H1 (cell line): ENCODE data around the gene PGAM4. TPM values are rescaled to one million over a fixed set of nuclear protein-coding genes. Genes with fewer than 3 reads are reported as not detected.

ENCODE experiments used
- CTCF ChIA-PET: fragments of 300-600 bp; sonication (Branson Sonifier 250); formaldehyde crosslinking; loops from one replicate; lab custom pipeline; 2021; ENCODE audit not compliant: partially characterized antibody; lab: Charles Lee
- POLR2A ChIA-PET: fragments of 300-600 bp; sonication (Branson Sonifier 250); formaldehyde crosslinking; loops from one replicate; lab custom pipeline; 2021; ENCODE audit warnings: inconsistent platforms; ENCODE audit not compliant: partially characterized antibody; lab: Charles Lee
- DNase-seq, 2 experiments: peaks; one replicate each; pipeline versions ENCODE4 v3.0.0 to v3.0.0-alpha.2; 2010 to 2022; ENCODE audit warnings: low spot score in 2 of 2, low read depth in 1 of 2, mixed read lengths in 1 of 2
- FAIRE-seq: peaks from 2 replicates; lab custom pipeline; 2011; peaks lifted over from hg19 to GRCh38; lab: Jason Lieb, UNC
- H2AFZ ChIP-seq: 2 replicates; pipeline ENCODE4 v1.8.1; 2012; ENCODE audit warnings: low read length, inconsistent platforms
- H2AK5ac ChIP-seq: 2 replicates; pipeline ENCODE4 v1.6.1; 2013; ENCODE audit warnings: low read depth, low read length
- H2BK120ac ChIP-seq: replicated peaks from 2 replicates; pipeline ENCODE3; 2013; ENCODE audit warnings: low read depth, low read length, inconsistent platforms
- H2BK12ac ChIP-seq: 2 replicates; pipeline ENCODE4 v1.6.1; 2013; ENCODE audit warnings: low read depth, low read length
- H2BK15ac ChIP-seq: 2 replicates; pipeline ENCODE4 v1.6.1; 2013; ENCODE audit warnings: low read length
- H2BK20ac ChIP-seq: 2 replicates; pipeline ENCODE4 v1.6.1; 2013; ENCODE audit warnings: low read length
- H2BK5ac ChIP-seq: 2 replicates; pipeline ENCODE4 v1.6.1; 2013; ENCODE audit warnings: low read depth, low read length
- H3K14ac ChIP-seq: 2 replicates; pipeline ENCODE4 v1.6.1; 2013; ENCODE audit warnings: inconsistent platforms; ENCODE audit not compliant: insufficient read length
- H3K18ac ChIP-seq: 2 replicates; pipeline ENCODE4 v1.6.1; 2013; ENCODE audit warnings: low read length; ENCODE audit errors: extremely low read depth
- H3K23ac ChIP-seq: 2 replicates; pipeline ENCODE4 v1.6.1; 2013; ENCODE audit warnings: inconsistent platforms; ENCODE audit not compliant: insufficient read length
- H3K23me2 ChIP-seq: 2 replicates; pipeline ENCODE4 v1.6.1; 2013; ENCODE audit warnings: low read depth, low read length
- H3K27ac ChIP-seq: 2 replicates; pipeline ENCODE4 v1.6.1; 2011; ENCODE audit warnings: low read depth, low read length, inconsistent platforms
- H3K27me3 ChIP-seq, 4 experiments: replicated peaks in 1 of 4; 1 replicate in 1 of 4; 2 replicates in 3 of 4; pipeline versions ENCODE4 v1.6.1 to v1.8.1; 2011 to 2013; ENCODE audit warnings: low read length in 3 of 4, mild to moderate bottlenecking in 3 of 4, inconsistent platforms in 2 of 4, mixed read lengths in 2 of 4, moderate library complexity in 1 of 4; ENCODE audit not compliant: control insufficient read depth in 3 of 4, insufficient read depth in 3 of 4; ENCODE audit errors: extremely low read depth in 1 of 4
- H3K36me3 ChIP-seq, 4 experiments: 2 replicates each; pipeline versions ENCODE4 v1.6.1 to v1.8.1; 2011 to 2013; ENCODE audit warnings: mild to moderate bottlenecking in 4 of 4, low read length in 3 of 4, moderate library complexity in 2 of 4, control low read depth in 1 of 4, inconsistent platforms in 1 of 4; ENCODE audit not compliant: insufficient read depth in 4 of 4, control insufficient read depth in 2 of 4
- H3K4ac ChIP-seq: replicated peaks from 2 replicates; pipeline ENCODE3; 2013; ENCODE audit warnings: low read length, low read depth, mixed read lengths, inconsistent platforms; ENCODE audit not compliant: insufficient read length
- H3K4me1 ChIP-seq, 4 experiments: replicated peaks in 1 of 4; 1 replicate in 1 of 4; 2 replicates in 3 of 4; pipeline versions ENCODE4 v1.6.1 to v1.8.1; 2011 to 2013; ENCODE audit warnings: low read length in 3 of 4, inconsistent platforms in 2 of 4, mixed read lengths in 1 of 4; ENCODE audit not compliant: insufficient read depth in 4 of 4, control insufficient read depth in 3 of 4
- H3K4me2 ChIP-seq, 2 experiments: 2 replicates each; pipeline versions ENCODE4 v1.6.1 to v1.8.1; 2011 to 2013; ENCODE audit warnings: low read depth in 2 of 2, low read length in 2 of 2, control low read depth in 1 of 2, inconsistent platforms in 1 of 2, mild to moderate bottlenecking in 1 of 2; ENCODE audit not compliant: insufficient read depth in 1 of 2
- H3K4me3 ChIP-seq, 4 experiments: fragments of 200-600, 300-600 bp in 1 of 4; sonication (generic), shearing (Covaris generic), sonication (Bioruptor Twin) in 1 of 4; 2 replicates each; pipeline versions ENCODE4 v1.5.1 to v1.8.1; 2011 to 2016; ENCODE audit warnings: low read length in 4 of 4, low read depth in 3 of 4, control low read depth in 2 of 4, inconsistent platforms in 2 of 4, mild to moderate bottlenecking in 2 of 4, mixed read lengths in 1 of 4, moderate library complexity in 1 of 4; ENCODE audit not compliant: insufficient read depth in 2 of 4; ENCODE audit errors: extremely low read depth in 1 of 4
- H3K56ac ChIP-seq: replicated peaks from 2 replicates; pipeline ENCODE3; 2013; ENCODE audit warnings: low read depth, mild to moderate bottlenecking, mixed read lengths, low read length, inconsistent platforms; ENCODE audit not compliant: insufficient read length
- H3K79me1 ChIP-seq: 2 replicates; pipeline ENCODE4 v1.6.1; 2013; ENCODE audit warnings: low read depth, low read length, control low read depth
- H3K79me2 ChIP-seq, 2 experiments: 2 replicates each; pipeline versions ENCODE4 v1.6.1 to v1.8.1; 2012 to 2013; ENCODE audit warnings: low read length in 2 of 2, mild to moderate bottlenecking in 2 of 2, inconsistent platforms in 1 of 2; ENCODE audit not compliant: insufficient read depth in 2 of 2, control insufficient read depth in 1 of 2
- H3K9ac ChIP-seq, 4 experiments: replicated peaks in 1 of 4; 1 replicate in 1 of 4; 2 replicates in 3 of 4; pipeline versions ENCODE4 v1.6.1 to v1.8.1; 2011 to 2013; ENCODE audit warnings: low read depth in 3 of 4, low read length in 3 of 4, control low read depth in 2 of 4, mild to moderate bottlenecking in 2 of 4, moderate library complexity in 2 of 4, inconsistent platforms in 1 of 4; ENCODE audit errors: extremely low read depth in 1 of 4
- H3K9me3 ChIP-seq, 2 experiments: 2 replicates each; pipeline versions ENCODE4 v1.6.1 to v1.8.1; 2012 to 2013; ENCODE audit warnings: mild to moderate bottlenecking in 2 of 2, moderate library complexity in 2 of 2, control low read depth in 1 of 2, inconsistent platforms in 1 of 2, low read depth in 1 of 2, low read length in 1 of 2, mixed read lengths in 1 of 2; ENCODE audit not compliant: insufficient read depth in 2 of 2
- H4K20me1 ChIP-seq, 2 experiments: replicated peaks in 1 of 2; 2 replicates each; pipeline versions ENCODE3 to v1.8.1; 2011 to 2013; ENCODE audit warnings: inconsistent platforms in 2 of 2, low read length in 2 of 2, mild to moderate bottlenecking in 1 of 2; ENCODE audit not compliant: insufficient read depth in 2 of 2, control insufficient read depth in 1 of 2
- H4K5ac ChIP-seq: 2 replicates; pipeline ENCODE4 v1.6.1; 2013; ENCODE audit warnings: low read length, low read depth, mixed read lengths, inconsistent platforms; ENCODE audit not compliant: insufficient read length
- H4K8ac ChIP-seq: 2 replicates; pipeline ENCODE4 v1.8.0; 2013; ENCODE audit warnings: mild to moderate bottlenecking, moderate library complexity, low read length, inconsistent platforms; ENCODE audit not compliant: insufficient read depth; ENCODE audit errors: extremely low read depth
- H4K91ac ChIP-seq: replicated peaks from 2 replicates; pipeline ENCODE3; 2013; ENCODE audit warnings: low read length, mixed read lengths, inconsistent platforms; ENCODE audit not compliant: insufficient read length
- ATF3 ChIP-seq: IDR thresholded peaks from 2 replicates; pipeline ENCODE4 v1.6.1; 2011; ENCODE audit warnings: low read depth, mild to moderate bottlenecking, low read length; ENCODE audit not compliant: insufficient read depth
- E2F6 ChIP-seq: IDR thresholded peaks from 2 replicates; pipeline ENCODE4 v1.6.1; 2012; ENCODE audit warnings: inconsistent platforms
- EP300 ChIP-seq, 2 experiments: IDR thresholded peaks; 1 replicate in 1 of 2; 2 replicates in 1 of 2; pipeline ENCODE4 v1.6.1; 2011 to 2012; ENCODE audit warnings: low read depth in 2 of 2, low read length in 2 of 2, mild to moderate bottlenecking in 2 of 2, borderline replicate concordance in 1 of 2, inconsistent platforms in 1 of 2, moderate library complexity in 1 of 2
- HDAC6 ChIP-seq: IDR thresholded peaks from one replicate; pipeline ENCODE4 v1.7.1; 2012; ENCODE audit warnings: low read depth, mild to moderate bottlenecking, inconsistent platforms, low read length, moderate library complexity
- JUND ChIP-seq: IDR thresholded peaks from 2 replicates; pipeline ENCODE4 v1.6.1; 2011; ENCODE audit warnings: mild to moderate bottlenecking, improper control_type of control experiment, low read length
- KDM4A ChIP-seq: IDR thresholded peaks from one replicate; pipeline ENCODE4 v1.7.1; 2012; ENCODE audit warnings: low read depth, mild to moderate bottlenecking, moderate library complexity, low read length, inconsistent platforms; ENCODE audit not compliant: severe bottlenecking
- RAD21 ChIP-seq, 2 experiments: IDR thresholded peaks in 1 of 2; conservative IDR thresholded peaks in 1 of 2; 2 replicates each; pipeline ENCODE4 v1.6.1; 2011; ENCODE audit warnings: low read depth in 2 of 2, low read length in 2 of 2, improper control_type of control experiment in 1 of 2, inconsistent platforms in 1 of 2, mild to moderate bottlenecking in 1 of 2, moderate library complexity in 1 of 2
- RBBP5 ChIP-seq: IDR thresholded peaks from 2 replicates; pipeline ENCODE4 v1.7.1; 2012; ENCODE audit warnings: low read depth, mild to moderate bottlenecking, inconsistent platforms, low read length, moderate library complexity, borderline replicate concordance
- RNF2 ChIP-seq: fragments of 200-900, 300-1000 bp; sonication (generic); IDR thresholded peaks from 2 replicates; pipeline ENCODE4 v1.7.1; 2016; ENCODE audit warnings: borderline replicate concordance, low read depth, mild to moderate bottlenecking, antibody characterized with exemption, low read length; ENCODE audit not compliant: poor library complexity, severe bottlenecking; ENCODE audit errors: missing control alignments
- SIN3A ChIP-seq, 2 experiments: IDR thresholded peaks in 1 of 2; conservative IDR thresholded peaks in 1 of 2; 2 replicates each; pipeline ENCODE4 v1.6.1; 2011 to 2012; ENCODE audit warnings: low read length in 2 of 2, improper control_type of control experiment in 1 of 2, low read depth in 1 of 2, mild to moderate bottlenecking in 1 of 2
- SIX5 ChIP-seq: IDR thresholded peaks from 2 replicates; pipeline ENCODE4 v1.6.1; 2011; ENCODE audit warnings: mild to moderate bottlenecking, low read depth, low read length
- WGBS, 2 experiments: shearing (Covaris generic) in 1 of 2; methylation state at CpG; one replicate each; pipeline versions ENCODE4 v1.1.6 to v1.1.7; 2013 to 2015; ENCODE audit warnings: low lambda C conversion rate in 2 of 2, mixed read lengths in 2 of 2, inconsistent platforms in 1 of 2, low coverage in 1 of 2, missing lambda C conversion rate in 1 of 2; ENCODE audit not compliant: insufficient replicate concordance in 2 of 2, insufficient coverage in 1 of 2, insufficient read length in 1 of 2; ENCODE audit errors: extremely low coverage in 1 of 2, missing lambda C conversion rate in 1 of 2; 5-methylcytosine and 5-hydroxymethylcytosine counted together
- polyA plus RNA-seq, 7 experiments: library from polyadenylated mRNA; depleted of rRNA in 3 of 7; stranded (reverse) in 5 of 7; unstranded in 2 of 7; fragments of >200 nt in 5 of 7; fragments of 200-250 nt in 2 of 7; gene quantifications; 1 replicate in 5 of 7; 2 replicates in 1 of 7; 4 replicates in 1 of 7; pipeline versions ENCODE4 v1.2.1 to v1.2.3, GENCODE V29; 2011 to 2013; ENCODE audit warnings: missing spikeins in 2 of 7, mixed read lengths in 2 of 7
- total RNA-seq: library from RNA; stranded (reverse); fragmentation: NEBNext Ultra II Directional; extraction: Animal tissue kit (Norgen Biotek cat#: 25700); gene quantifications from 2 replicates; pipeline ENCODE4 v1.2.1, GENCODE V29; 2021

Gene PGAM4
- total and polyA plus RNA-seq, 2 of the 8 experiments (the other 6 are each of a cell fraction or from before 2014, with no cell fraction given) = 0.54 to 0.56 TPM

GRCh38 chrX:77946571-77946970, 22.9 kb downstream of the PGAM4 start:
- Histone ChIP-seq H3K9ac (no peak overlapping the region), H2BK15ac (no peak overlapping the region), H4K20me1 (no peaks in the 10 kb centered on the region), H3K9me3 (no peaks in the 10 kb centered on the region), H2BK12ac (no peak overlapping the region), H4K5ac (no peak overlapping the region), H3K18ac (no peak overlapping the region), H2AK5ac (no peak overlapping the region), H2BK120ac (no peak overlapping the region), H3K36me3 (no peaks in the 10 kb centered on the region), H3K27ac (no peak overlapping the region), H3K4ac (no peak overlapping the region), H3K23me2 (no peaks in the 10 kb centered on the region), H4K8ac (no peak overlapping the region), H3K4me2 (no peak overlapping the region), H3K79me2 (no peaks in the 10 kb centered on the region), H2BK20ac (no peak overlapping the region), H3K56ac (no peak overlapping the region), H2AFZ (no peak overlapping the region), H3K14ac (no peak overlapping the region), H3K4me1 (no peaks in the 10 kb centered on the region), H3K79me1 (no peaks in the 10 kb centered on the region), H2BK5ac (no peak overlapping the region), H3K4me3 (no peak overlapping the region), H3K23ac (no peak overlapping the region), H4K91ac (no peak overlapping the region), H3K27me3 (no peaks in the 10 kb centered on the region)
- ChIA-PET POLR2A (no interaction called here), CTCF (no interaction called here)
- FAIRE-seq (no peak), DNase-seq (no peak)
- 60% methylated on average over 2 of the region's 2 CpGs; no CpG with 5 or more reads in 1 of the 2 experiments for WGBS, 2 experiments
- no peak for TF ChIP-seq KDM4A
- no peak for TF ChIP-seq ATF3
- TF ChIP-seq JUND = no peak
- no peak for TF ChIP-seq RBBP5
- no peak for TF ChIP-seq SIX5
- no peak for TF ChIP-seq RAD21 (IDR thresholded peaks at IDR 0.05 in 1 of 2, conservative IDR thresholded peaks at IDR 0.05 in 1 of 2; ENCODE audit: low read depth in 2 of 2, low read length in 2 of 2)
- no peak for TF ChIP-seq SIN3A (conservative IDR thresholded peaks at IDR 0.05 in 1 of 2, IDR thresholded peaks at IDR 0.05 in 1 of 2; ENCODE audit: low read depth in 1 of 2, low read length in 2 of 2)
- no peak for TF ChIP-seq RNF2
- no peak for TF ChIP-seq HDAC6
- TF ChIP-seq EP300 (IDR thresholded peaks at IDR 0.05; ENCODE audit: borderline replicate concordance in 1 of 2, low read depth in 2 of 2, low read length in 2 of 2) = no peak
- TF ChIP-seq E2F6 = no peak
